Measurements from ENCODE around the gene NDUFAF8.
"Not testable (repeated sequence)": the region's sequence is repeated elsewhere in the genome, so short reads cannot be mapped to it uniquely, and the experiment has no call there.

Gene NDUFAF8

DNA sequence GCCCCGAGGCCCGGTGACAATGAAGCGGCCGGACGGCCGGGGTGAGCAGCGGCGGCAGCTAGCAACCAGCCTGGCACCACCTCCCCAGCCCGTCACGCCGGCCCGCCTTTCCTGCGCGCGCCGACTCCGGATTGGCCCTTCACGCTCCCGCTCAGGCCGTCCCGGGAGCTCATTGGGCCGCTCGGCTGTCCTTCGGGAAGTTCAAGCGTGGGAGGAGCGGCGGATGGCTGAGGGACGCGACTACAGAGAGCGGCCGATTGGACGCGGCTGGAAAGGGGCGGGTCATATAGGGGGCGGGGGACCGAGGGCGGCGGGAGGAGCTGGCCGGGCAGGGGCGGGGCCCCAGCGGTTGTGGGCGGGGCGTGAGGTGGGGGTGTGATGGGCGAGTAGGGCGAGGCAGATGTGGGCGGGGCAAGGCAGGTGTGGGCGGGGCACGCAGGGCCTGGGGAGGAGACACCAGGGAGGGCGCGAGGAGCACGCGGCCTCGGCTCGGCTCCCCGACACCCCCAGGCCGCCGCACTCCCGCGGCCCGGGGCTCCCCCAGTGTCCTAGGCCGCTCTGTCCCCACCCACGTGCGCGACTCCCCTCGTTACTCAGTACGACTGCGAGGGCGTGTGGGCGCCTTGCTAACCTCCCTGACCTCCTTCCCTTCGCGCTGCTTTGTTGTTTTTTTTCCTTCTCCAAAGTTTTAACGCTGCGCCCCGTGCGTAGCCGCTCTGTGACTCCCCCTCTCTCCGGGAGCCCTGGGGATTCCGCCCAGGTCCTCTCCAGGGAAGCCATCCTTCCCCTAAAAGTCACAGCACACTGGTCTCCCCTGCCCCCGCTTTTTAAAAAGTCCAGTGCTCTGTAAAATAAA lies 16.0 kb upstream of the NDUFAF8 start, which contains the start of gene CEP131:
Gene CEP131 (minus strand): TSS at position 60 of the 856 bp plus-strand sequence. CDS start 2,909 bp downstream, outside the sequence.
- DNase-seq (ENCODE audit: low read depth in 2 of 2) = peak; percentile 99 to 100

DNA sequence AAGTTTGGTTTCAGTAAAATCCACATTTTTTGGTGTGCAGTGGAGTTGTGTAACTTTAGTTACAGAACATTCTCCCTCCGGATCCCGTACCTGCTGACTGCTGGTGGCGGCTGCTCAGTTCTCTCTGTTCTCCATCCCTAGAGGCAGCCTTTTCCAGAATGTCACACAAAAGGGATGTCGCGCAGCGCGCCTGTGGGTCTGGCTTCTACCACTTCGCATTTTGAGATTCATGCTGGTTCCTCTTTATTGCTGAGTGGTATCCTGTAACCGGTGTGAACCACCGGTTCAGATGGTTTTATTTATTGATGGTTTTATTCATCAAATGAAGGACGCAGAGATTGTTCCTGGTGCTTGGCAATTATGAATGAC lies 15.4 kb upstream of the NDUFAF8 start:
- no peak for DNase-seq (ENCODE audit: low read depth in 2 of 2)

- not testable (repeated sequence) for DNase-seq (ENCODE audit: low read depth in 2 of 2)
Measured at GRCh38 chr17:81227630-81228029, 11.5 kb upstream of the NDUFAF8 start.

- DNase-seq (ENCODE audit: low read depth in 2 of 2) = no peak
Measured at GRCh38 chr17:81228420-81228819, 10.7 kb upstream of the NDUFAF8 start.

GRCh38 chr17:81228834-81229665 lies 10.1 kb upstream of the NDUFAF8 start:
- DNase-seq (ENCODE audit: low read depth in 2 of 2) = no peak

DNA sequence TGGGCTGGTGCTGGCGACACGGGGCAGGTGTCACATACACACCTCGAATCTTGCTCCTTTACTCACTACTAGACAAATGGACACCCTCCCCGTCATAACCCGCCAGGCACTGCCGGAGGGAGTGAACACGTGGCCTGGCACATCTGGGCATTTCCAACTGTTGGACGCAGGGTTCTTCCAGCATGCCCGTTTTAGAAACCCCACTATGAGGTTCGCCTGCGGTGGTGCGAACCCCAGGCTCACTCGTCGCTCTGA lies 9.5 kb upstream of the NDUFAF8 start:
- no peak for DNase-seq (ENCODE audit: low read depth in 2 of 2)

DNA sequence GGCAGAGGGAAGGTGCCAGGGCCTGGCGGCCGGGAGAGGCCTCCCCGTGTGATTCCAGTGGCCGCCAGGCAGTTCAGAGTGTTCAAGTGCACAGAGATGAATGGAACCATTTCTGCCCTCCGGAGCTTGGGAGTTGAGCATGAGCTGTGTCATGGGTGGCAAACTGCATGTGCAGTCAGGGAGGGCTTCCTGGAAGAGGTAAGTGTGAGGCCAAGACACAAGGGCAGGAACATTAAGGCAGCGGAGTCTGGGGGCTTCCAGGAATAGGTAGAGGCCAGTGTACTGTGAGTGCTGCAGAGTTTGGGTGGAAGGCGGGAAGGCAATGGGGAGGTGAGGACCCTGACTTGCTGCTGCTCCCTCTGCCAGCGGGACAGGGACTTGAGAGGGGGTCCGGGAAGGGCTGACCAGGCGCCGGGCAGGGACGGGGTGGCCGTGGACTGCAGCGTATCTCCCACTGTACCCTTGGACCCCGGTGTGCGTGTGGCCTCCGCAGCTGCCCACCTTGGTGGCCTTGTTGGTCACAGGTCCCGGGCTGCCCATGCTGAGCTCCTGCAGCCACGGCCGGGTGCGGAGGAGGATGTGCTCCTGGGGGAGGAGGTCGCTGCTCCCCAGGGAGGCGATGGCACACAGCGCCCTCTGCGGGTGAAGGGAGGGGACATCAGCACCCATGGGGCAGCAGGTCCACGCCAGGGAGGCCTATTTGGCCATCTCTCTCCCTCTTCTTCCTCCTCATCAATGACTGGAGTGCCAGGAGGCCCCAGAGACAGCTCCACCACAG lies 8.9 kb upstream of the NDUFAF8 start:
- DNase-seq (ENCODE audit: low read depth in 2 of 2) = no peak

- DNase-seq (ENCODE audit: low read depth in 2 of 2) = no peak
Measured at GRCh38 chr17:81231121-81231645, 7.9 kb upstream of the NDUFAF8 start.

GRCh38 chr17:81231766-81232581 lies 7.1 kb upstream of the NDUFAF8 start:
- DNase-seq (ENCODE audit: low read depth in 2 of 2) = no peak

DNA sequence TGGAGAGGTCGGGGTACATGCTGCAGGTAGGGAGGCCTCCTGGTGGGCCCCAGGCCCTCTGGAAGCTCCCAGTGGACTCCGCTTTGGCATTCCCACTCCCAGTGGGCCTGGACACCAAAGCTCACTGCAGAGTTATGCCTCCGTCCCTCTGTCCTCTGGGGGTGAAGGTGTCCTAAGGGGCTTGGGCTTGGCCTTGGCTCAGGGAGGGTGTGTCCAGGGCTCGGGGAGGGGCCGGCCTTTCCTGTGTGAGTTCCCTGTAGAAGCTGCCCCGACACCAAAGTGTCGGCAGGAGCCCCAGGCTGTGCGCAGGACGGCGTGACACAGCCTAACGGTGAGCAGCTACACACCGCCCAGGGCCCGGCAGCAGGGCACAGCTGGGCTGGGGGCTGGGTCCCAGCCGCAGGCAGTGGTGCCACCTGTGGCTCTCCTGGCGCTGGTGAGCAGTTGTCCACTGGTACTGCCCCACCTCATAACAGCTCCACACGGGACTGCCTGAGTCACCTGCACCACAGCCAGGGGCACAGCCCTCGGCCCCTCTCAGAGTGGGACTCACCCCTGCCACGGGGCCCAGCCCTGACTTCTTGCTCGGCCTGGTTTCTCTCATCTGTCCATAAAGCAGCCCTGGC lies 6.4 kb upstream of the NDUFAF8 start:
- no peak for DNase-seq (ENCODE audit: low read depth in 2 of 2)

DNA sequence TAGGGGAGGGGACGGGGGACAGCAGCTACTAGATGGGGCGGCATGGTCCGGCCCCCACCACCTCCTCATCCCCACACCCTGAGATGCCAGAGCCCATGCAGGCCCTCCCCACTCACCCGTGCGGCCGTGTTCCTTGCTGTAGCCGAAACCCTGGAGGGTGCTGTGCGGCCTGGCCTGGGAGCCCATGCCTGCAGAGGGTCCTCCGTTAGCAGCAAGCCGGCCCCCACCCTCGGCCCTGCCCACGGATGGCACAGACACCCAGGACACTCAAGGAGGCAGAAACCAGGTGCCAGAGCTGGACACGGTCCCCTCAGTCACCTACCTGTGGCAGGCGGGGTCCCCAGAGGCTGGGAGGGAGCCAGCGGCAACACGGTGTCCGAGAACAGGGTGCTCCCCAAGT lies 5.8 kb upstream of the NDUFAF8 start:
- no peak for DNase-seq (ENCODE audit: low read depth in 2 of 2)

DNA sequence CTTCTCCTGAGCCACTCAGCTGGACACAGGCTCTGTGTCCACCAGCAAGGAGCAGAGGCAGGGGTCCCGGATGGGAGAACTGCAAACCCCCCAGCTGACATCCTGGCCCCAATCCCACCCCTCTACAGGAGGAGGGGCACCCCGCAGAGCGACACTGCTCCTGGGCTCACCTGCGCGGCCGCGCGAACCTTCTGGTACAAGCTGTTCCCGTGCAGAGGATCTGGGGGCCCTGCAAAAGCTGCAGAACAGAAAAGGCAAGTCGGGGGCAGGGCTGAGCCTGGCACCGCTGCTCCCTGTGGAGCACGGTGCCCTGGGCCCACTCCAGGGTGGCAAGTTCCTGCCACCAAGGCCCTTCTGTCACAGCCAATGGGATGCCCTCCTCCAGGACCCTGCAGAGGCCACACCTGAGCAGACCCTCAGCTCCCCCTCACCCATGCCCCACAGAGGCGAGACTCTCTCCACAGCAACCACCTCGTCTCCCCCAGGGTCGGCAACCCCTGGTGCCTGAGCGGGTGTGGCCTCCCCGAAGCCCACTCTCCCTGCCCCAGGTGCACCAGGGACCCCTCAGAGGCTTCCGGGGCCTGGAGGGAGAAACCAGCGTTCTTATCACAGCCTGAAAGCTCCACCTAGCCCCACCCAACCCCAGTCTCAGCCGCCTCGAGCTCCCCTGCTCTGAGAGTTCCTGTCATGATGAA lies 5.2 kb upstream of the NDUFAF8 start:
- no peak for DNase-seq (ENCODE audit: low read depth in 2 of 2)

DNA sequence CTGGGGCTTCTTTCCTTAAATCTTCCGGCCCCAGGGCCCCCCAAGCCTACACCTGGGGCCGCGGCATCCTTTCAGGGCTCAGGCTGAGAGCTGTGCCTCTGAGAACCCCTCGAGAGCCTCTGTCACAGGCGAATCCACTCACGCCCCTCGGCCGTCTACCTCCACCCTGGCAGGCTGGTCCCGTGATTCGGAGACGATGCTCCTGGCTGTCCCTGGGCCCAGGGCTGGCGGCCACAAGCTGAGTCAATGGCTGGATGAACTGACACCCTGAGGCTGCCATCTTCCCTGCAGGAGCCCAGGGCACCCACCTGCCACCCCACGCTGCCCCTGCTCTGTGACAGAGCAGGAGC lies 4.6 kb upstream of the NDUFAF8 start:
- DNase-seq (ENCODE audit: low read depth in 2 of 2) = no peak

GRCh38 chr17:81234940-81235821 lies 3.9 kb upstream of the NDUFAF8 start:
- no peak for DNase-seq (ENCODE audit: low read depth in 2 of 2)

DNA sequence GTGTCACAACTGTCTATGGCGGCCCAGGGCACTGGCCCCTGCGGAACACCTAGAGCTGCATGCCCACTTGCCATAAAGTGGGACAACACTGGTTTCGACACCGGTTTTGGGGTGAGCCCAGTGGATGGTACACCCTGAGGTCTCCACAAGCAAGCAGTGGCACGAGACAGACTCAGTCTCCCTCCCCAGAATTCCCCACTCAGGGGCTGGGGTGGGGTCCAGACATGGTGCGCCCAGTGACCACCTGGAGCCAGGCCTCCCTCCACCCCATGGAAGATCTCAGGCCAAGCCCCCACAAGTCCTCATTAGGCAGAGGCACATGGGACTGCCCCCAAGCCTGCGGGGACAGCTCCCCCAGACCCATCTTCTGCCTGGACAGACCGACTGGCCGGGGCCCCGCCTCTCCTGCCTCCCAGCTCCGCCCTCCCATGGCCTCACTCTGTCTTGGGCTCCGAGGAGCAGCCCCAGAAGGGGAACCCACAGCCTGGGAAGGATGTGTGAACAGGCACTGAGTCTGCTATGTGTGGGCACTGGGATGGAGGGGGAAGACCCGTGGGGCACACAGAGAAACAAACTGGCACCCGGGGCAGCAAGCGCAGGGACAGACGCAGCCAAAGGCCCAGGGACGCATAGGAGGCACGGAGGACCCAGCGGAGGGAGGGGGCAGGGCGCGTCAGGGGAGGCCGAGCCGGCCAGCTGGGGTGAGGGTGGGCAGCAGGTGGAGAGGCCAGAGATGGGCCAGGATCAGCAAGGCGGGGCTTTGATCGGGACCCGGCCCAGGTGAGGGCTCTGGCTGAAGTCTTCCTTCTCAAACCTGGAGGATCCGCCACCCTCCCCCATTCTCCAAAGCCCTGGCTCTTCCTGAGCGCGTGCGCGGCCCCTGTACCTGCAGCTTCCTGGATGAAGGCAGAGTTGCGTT lies 3.0 kb upstream of the NDUFAF8 start:
- DNase-seq (ENCODE audit: low read depth in 2 of 2) = no peak

DNA sequence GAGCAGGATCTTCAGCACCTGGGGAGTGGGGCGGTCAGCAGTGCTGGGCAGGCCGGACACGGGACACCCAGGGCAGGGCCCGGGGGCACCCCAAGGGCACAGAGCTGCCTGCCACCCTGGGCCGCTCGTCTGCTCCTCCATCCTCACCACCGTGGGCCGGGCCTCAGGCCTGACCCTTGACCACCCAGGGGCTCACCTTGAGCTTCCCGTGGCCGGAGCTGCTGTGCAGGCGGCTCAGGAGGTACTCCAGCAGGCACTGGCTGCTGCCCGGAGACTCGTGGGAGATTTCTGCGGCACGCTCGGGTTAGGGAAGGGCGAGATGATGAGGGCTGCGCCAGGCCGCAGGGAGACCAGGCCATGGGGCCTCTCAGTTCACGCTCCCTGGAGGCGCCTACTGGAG lies 2.3 kb upstream of the NDUFAF8 start:
- DNase-seq (ENCODE audit: low read depth in 2 of 2) = no peak

DNA sequence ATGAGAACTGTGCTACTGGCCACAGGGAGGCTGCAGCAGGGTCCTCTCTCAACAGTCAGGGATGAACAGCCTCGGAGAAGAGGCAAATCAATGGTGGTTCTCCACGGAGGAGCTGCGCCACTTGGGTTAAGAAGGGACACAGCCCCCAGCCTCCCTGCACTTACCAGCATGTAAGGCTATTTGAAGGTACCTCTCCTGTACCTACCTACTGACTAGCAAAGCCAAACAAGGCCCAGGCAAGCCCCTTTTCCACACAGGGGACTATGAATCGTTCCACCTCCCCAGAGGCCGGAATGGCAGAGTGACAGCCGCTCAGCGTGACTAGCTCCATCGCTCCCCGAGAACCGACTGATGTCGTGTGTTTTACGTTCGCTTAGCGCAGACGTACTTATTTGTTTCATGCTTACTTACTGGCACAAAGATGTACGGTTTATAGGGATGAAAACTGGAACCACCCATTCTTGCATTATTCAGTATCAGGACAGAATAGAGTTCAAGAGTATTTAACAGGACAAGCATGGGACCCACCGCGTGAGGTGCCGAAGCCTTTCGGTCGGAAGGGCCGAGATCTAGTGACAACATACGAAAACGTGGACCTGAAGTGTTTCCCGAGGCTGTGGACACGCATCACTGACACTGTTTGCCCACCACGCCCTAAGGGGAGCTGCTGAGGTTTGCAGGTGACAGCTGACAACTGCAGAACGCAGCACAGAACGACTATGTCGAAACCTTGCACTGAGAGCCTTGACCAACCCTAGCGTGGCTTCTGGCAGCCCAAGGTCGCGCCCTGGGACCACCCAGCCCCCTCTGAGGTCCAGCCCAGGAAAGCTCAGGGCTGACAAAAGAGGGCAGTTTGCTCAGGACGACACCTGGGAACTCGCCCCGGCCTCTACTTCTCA lies 1.3 kb upstream of the NDUFAF8 start:
- DNase-seq (ENCODE audit: low read depth in 2 of 2) = no peak

Measured in stimulated activated CD8-positive, alpha-beta memory T cell treated with anti-CD3 and anti-CD28 coated beads, Interleukin-2, amount 100 ng/mL, for 48 hours (primary cell).